C4-2B (cell line): ENCODE results near the gene MCF2L.

ENCODE experiments used
- H3K27ac ChIP-seq: fragments of 450-650 bp; 2 replicates; pipeline ENCODE4 v1.5.1; 2017
- CTCF ChIP-seq: fragments of 450-650 bp; conservative IDR thresholded peaks from 2 replicates; pipeline ENCODE4 v1.5.1; 2017; ENCODE audit warnings: mild to moderate bottlenecking
- ZFX ChIP-seq: fragments of 450-650 bp; IDR thresholded peaks from 2 replicates; pipeline ENCODE4 v1.6.1; 2017

MCF2L gene

DNA sequence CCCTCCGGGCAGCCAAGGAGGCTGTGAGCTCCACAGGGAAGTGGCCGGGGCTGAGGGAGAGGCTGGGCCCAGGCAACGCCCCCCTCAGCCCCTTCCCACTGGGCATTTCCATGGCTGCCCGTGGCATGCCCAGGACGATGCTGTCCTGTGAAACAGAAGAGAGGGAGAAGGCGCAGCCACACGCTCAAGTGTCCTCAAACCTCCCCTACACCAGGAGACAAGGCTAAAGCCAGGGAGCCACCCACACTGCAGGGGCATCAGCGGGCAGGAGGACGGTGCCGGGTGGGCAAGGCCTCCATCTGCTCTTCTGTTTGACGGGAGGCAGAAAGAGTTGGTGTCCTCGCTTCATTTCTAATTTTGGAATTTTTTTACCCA is 175.2 kb downstream of the MCF2L start:
- TF ChIP-seq ZFX (no peak), CTCF (no peak)
- H3K27ac ChIP-seq, result no peak overlapping the region

GRCh38 chr13:113145496-113145895 is 176.5 kb downstream of the MCF2L start:
- TF ChIP-seq CTCF (no peak), ZFX (no peak)
- no peak overlapping the region for H3K27ac ChIP-seq

GRCh38 chr13:113145911-113146598 is 177.0 kb downstream of the MCF2L start:
- TF ChIP-seq ZFX (no peak), CTCF (no peak)
- H3K27ac ChIP-seq, result no peak overlapping the region

- TF ChIP-seq ZFX (no peak), CTCF (no peak)
Observed at GRCh38 chr13:113146750-113147149, 177.7 kb downstream of the MCF2L start.

GRCh38 chr13:113147206-113147605 is 178.2 kb downstream of the MCF2L start:
- no peak overlapping the region for H3K27ac ChIP-seq
- TF ChIP-seq ZFX (no peak), CTCF (no peak)

More at GRCh38 chr13:113146750-113147149, 177.7 kb downstream of the MCF2L start:
- no peak overlapping the region for H3K27ac ChIP-seq

DNA sequence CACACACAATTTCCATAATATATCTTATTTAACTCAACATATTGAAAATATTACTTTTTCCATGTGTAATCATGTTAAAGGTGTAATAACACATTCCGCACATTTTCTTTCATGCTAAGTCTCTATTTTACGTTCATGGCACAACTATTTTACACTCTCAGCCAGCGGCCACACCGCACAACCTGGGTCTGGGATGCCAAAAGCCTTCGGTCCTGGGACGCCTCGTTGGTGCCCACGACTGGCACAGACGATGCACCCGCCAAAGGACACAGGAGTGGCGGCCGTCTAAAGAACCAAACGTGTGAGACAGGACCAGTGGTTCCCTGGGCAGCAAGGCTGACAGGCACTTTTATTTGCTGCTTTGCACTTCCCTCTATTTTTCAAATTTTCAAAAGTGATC is 179.4 kb downstream of the MCF2L start:
- H3K27ac ChIP-seq, result no peak overlapping the region
- TF ChIP-seq ZFX (no peak), CTCF (no peak)

DNA sequence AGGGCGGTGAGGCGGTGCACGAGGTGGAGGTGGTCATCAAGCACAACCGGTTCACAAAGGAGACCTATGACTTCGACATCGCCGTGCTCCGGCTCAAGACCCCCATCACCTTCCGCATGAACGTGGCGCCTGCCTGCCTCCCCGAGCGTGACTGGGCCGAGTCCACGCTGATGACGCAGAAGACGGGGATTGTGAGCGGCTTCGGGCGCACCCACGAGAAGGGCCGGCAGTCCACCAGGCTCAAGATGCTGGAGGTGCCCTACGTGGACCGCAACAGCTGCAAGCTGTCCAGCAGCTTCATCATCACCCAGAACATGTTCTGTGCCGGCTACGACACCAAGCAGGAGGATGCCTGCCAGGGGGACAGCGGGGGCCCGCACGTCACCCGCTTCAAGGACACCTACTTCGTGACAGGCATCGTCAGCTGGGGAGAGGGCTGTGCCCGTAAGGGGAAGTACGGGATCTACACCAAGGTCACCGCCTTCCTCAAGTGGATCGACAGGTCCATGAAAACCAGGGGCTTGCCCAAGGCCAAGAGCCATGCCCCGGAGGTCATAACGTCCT is 180.0 kb downstream of the MCF2L start:
- no peak overlapping the region for H3K27ac ChIP-seq
- TF ChIP-seq ZFX, result no peak
- no peak for TF ChIP-seq CTCF
